ENCODE results near the gene FOXP1. TPM values are rescaled to one million over a fixed set of nuclear protein-coding genes. Genes with fewer than 3 reads are reported as not detected.

FOXP1 gene
- total and polyA plus RNA-seq, 2 of the 8 experiments (the other 6 are each of a cell fraction or from before 2014, with no cell fraction given): 13.9 to 25.4 TPM

DNA sequence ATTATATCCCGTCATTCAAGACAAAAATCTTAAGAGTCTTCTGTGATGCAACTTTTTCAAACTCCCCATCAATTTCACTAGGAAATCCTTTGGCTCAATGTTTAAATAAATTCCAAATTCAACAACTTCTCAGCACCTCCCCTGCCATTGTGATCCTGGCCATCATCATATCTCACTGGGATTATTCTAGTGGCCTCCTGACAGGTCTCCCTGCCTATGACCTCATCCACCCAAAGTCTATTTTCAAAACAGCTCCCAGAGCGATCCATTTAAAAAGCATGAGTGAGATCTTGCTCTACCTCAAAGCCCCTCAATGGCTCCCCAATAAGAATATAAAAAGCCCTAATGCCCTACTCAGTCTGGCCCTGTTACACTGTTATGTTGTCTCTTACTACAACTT lies 293.2 kb downstream of the FOXP1 start (continued):
- TF ChIP-seq HDAC2 (IDR thresholded peaks at IDR 0.05; ENCODE audit: borderline replicate concordance in 1 of 2, low read depth in 2 of 2, low read length in 2 of 2): no peak
- TF ChIP-seq RFX5 (IDR thresholded peaks at IDR 0.05; ENCODE audit: borderline replicate concordance, low read depth, low read length): no peak
- TF ChIP-seq CHD2 (IDR thresholded peaks at IDR 0.05; ENCODE audit: low read length): no peak

Data from H1 (cell line).